ENCODE results near the gene OR8B3. TPM values are rescaled to one million over a fixed set of nuclear protein-coding genes. Genes with fewer than 3 reads are reported as not detected.

Gene OR8B3
- total and polyA plus RNA-seq, 2 donors (not counting 3 experiments of a cell fraction or from before 2014, with no cell fraction given): not detected

GRCh38 chr11:124409906-124410305, 11.1 kb upstream of the OR8B3 start:
- CTCF ChIA-PET: interaction anchor here (1.7 kb wide), 1 partner anchor 339 kb away, joined by 5 read pairs; no protein-coding TSS in a partner anchor
- no peak for FAIRE-seq
- dilution Hi-C loops (cut with MboI; ENCODE audit: extremely low pct_ligation_motif_present, low sequenced_read_pairs): no loop called here

More at GRCh38 chr11:124409906-124410305, 11.1 kb upstream of the OR8B3 start:
- POLR2A ChIA-PET: no interaction called here
- Histone ChIP-seq H3K4me2 (ENCODE audit: insufficient read depth, low read length) (no peak overlapping the region), H2AFZ (ENCODE audit: low read depth, low read length) (no peak overlapping the region), H3K4me3 (replicated peaks in 1 of 3; ENCODE audit: insufficient read depth in 1 of 3, low read depth in 1 of 3, low read length in 3 of 3) (no peak overlapping the region), H3K27me3 (ENCODE audit: control insufficient read depth in 2 of 2, insufficient read depth in 2 of 2, low read length in 2 of 2) (peaks cover 17 to 32% of the 10 kb centered on the region in 2 experiments), H3K27ac (ENCODE audit: insufficient read depth, low read depth, low read length) (no peak overlapping the region), H3K79me2 (ENCODE audit: control insufficient read depth, insufficient read depth, low read length) (no peaks in the 10 kb centered on the region), H3K9me1 (replicated peaks; ENCODE audit: control insufficient read depth, extremely low read depth, insufficient read depth, low read length) (no peaks in the 10 kb centered on the region), H3K9ac (replicated peaks; ENCODE audit: extremely low read depth, insufficient read depth, low read length) (no peak overlapping the region), H4K20me1 (replicated peaks; ENCODE audit: control insufficient read depth, extremely low read depth, insufficient read depth, low read length) (no peaks in the 10 kb centered on the region), H3K4me1 (ENCODE audit: control insufficient read depth, extremely low read depth, insufficient read depth, low read length) (no peaks in the 10 kb centered on the region), H3K9me3 (replicated peaks; ENCODE audit: control insufficient read depth, insufficient read depth, low read length) (no peaks in the 10 kb centered on the region), H3K36me3 (ENCODE audit: control insufficient read depth in 2 of 2, extremely low read depth in 1 of 2, insufficient read depth in 2 of 2, low read length in 2 of 2) (no peaks in the 10 kb centered on the region)
- TF ChIP-seq CTCF (IDR thresholded peaks at IDR 0.05; ENCODE audit: extremely low read depth in 1 of 2, insufficient read depth in 1 of 2, low read depth in 1 of 2, low read length in 2 of 2) (no peak), FOS (IDR thresholded peaks at IDR 0.05; ENCODE audit: borderline replicate concordance, insufficient read depth, low read length) (no peak), POLR2A (IDR thresholded peaks at IDR 0.05; ENCODE audit: low read depth, low read length) (no peak), MAX (IDR thresholded peaks at IDR 0.05; ENCODE audit: insufficient read depth, insufficient read length) (no peak), POLR2AphosphoS5 (IDR thresholded peaks at IDR 0.05; ENCODE audit: insufficient read depth, low read depth, low read length) (no peak), MYC (IDR thresholded peaks at IDR 0.05; ENCODE audit: low read depth, low read length) (no peak), GATA2 (IDR thresholded peaks at IDR 0.05; ENCODE audit: insufficient read depth, insufficient read length, low read depth, low read length) (no peak), JUN (IDR thresholded peaks at IDR 0.05; ENCODE audit: borderline replicate concordance, insufficient read depth, insufficient read length, low read depth) (no peak), EZH2 (IDR thresholded peaks at IDR 0.05; ENCODE audit: borderline replicate concordance, low read depth, low read length, severe bottlenecking) (no peak)
- BruUV-seq (replicated peaks): no TSS peak
- intact Hi-C loops (cut with micrococcal nuclease): no loop called here
- DNase-seq (ENCODE audit: low read depth, low spot score): no peak

Measured in endothelial cell of umbilical vein (primary cell).